Measurements from ENCODE around the gene CD22. TPM values are rescaled to one million over a fixed set of nuclear protein-coding genes. Genes with fewer than 3 reads are reported as not detected.
A peak's percentile ranks its signal among the peaks of the same experiment; 100 is the strongest.

Gene CD22
- total and polyA plus RNA-seq, 8 donors: 5.2 to 63.2 (median 12.0) TPM

DNA sequence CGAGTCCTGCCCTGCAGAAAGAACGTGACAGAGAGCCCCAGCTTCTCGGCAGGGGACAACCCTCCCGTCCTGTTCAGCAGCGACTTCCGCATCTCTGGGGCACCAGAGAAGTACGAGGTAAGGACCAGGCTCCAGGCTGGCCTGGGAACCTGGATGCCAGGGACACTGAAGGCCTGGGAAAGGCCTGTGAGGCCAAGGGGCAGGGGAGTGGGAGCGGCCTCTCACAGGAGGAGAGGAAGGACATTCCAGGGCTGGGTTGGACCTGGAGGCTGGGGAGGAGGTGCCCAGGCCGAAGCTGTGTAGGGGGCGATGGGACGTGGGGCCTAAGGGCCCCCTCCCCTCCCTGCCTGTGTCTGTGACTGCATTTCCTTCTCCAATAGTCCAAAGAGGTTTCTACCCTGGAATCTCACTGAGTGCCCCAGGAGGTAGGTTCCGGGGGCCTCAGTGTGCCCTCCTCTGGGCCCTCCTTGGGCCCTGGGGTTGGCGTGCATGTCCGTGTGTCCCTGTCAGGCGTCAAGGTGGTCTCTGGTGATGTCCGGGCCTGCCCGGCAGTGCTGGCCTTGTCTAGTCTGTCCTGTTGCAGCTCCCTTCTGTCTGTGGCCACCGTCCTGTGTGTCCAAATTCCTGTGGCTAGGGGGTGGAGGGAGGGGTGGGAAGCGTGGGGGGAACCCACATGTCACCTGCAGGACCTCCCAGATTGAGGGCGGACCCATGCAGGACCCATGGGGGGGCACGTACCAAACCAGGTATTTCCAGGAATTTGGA lies 16.9 kb upstream of the CD22 start:
- Histone ChIP-seq H3K9me3 (no peaks in the 10 kb centered on the region), H3K36me3 (no peaks in the 10 kb centered on the region), H3K27me3 (peaks cover 0 to 9% of the 10 kb centered on the region in 2 donors), H3K4me3 (no peak overlapping the region), H3K27ac (no peak overlapping the region), H3K4me1 (peaks cover 0 to 10% of the 10 kb centered on the region in 2 donors)
- peak in 1 of 4 donors; percentile 66 for DNase-seq
- intact Hi-C loops (cut with DNase I): no loop called here
- TF ChIP-seq CTCF (IDR thresholded peaks at IDR 0.05): no peak
- ATAC-seq: peak; percentile 20

GRCh38 chr19:35313587-35313986 lies 15.4 kb upstream of the CD22 start:
- Histone ChIP-seq H3K9me3 (no peaks in the 10 kb centered on the region), H3K36me3 (no peaks in the 10 kb centered on the region), H3K27me3 (peaks cover 0 to 9% of the 10 kb centered on the region in 2 donors), H3K4me1 (peaks cover 0 to 23% of the 10 kb centered on the region in 2 donors), H3K27ac (no peak overlapping the region), H3K4me3 (no peak overlapping the region)
- ATAC-seq (no peak), DNase-seq (peak in 1 of 4 donors; percentile 28)
- intact Hi-C loops (cut with DNase I): no loop called here
- TF ChIP-seq CTCF (IDR thresholded peaks at IDR 0.05): no peak

DNA sequence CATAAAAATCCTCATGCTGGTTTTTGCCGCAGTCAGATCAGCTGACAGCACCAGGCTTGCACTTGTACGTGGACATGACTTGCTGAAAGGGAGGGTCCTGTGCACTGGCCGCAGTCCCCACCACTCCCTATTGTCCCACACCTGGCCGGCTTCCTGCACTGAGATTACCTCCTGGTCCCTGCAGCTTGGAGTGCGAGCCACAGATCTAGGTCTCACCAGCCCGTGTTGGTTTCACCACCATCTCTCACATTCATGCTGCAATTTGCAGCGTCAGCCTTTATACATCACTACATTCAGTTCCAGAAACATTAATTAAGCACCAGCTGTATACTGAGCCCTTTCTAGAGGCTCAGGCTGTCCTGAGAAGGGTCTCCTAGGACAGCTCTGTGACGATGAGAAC lies 15.0 kb upstream of the CD22 start:
- ATAC-seq: no peak
- no peak for TF ChIP-seq CTCF (IDR thresholded peaks at IDR 0.05)
- peaks cover 0 to 9% of the 10 kb centered on the region in 2 donors for H3K27me3 ChIP-seq

GRCh38 chr19:35314858-35315470 lies 14.0 kb upstream of the CD22 start:
- H3K4me1 ChIP-seq: peaks cover 0 to 36% of the 10 kb centered on the region in 2 donors
- DNase-seq (peak in 1 of 4 donors; percentile 55), ATAC-seq (no peak)
- H3K4me3 ChIP-seq: no peak overlapping the region
- intact Hi-C loops (cut with DNase I): no loop called here
- no peaks in the 10 kb centered on the region for H3K36me3 ChIP-seq
- H3K9me3 ChIP-seq: no peaks in the 10 kb centered on the region
- peaks cover 0 to 9% of the 10 kb centered on the region in 2 donors for H3K27me3 ChIP-seq
- TF ChIP-seq CTCF (IDR thresholded peaks at IDR 0.05): no peak
- H3K27ac ChIP-seq: no peak overlapping the region

More for the DNA sequence above, 15.0 kb upstream of the CD22 start:
- Histone ChIP-seq H3K4me3 (no peak overlapping the region), H3K36me3 (no peaks in the 10 kb centered on the region), H3K27ac (no peak overlapping the region), H3K4me1 (peaks cover 0 to 27% of the 10 kb centered on the region in 2 donors), H3K9me3 (no peaks in the 10 kb centered on the region)
- DNase-seq: no peak
- intact Hi-C loops (cut with DNase I): no loop called here

GRCh38 chr19:35315883-35316282 lies 13.1 kb upstream of the CD22 start:
- TF ChIP-seq CTCF (IDR thresholded peaks at IDR 0.05): no peak
- Histone ChIP-seq H3K4me1 (peaks cover 0 to 46% of the 10 kb centered on the region in 2 donors), H3K27ac (no peak overlapping the region), H3K27me3 (peaks cover 0 to 9% of the 10 kb centered on the region in 2 donors), H3K9me3 (no peaks in the 10 kb centered on the region), H3K4me3 (no peak overlapping the region), H3K36me3 (no peaks in the 10 kb centered on the region)
- DNase-seq: peak in 1 of 4 donors; percentile 13
- ATAC-seq: no peak
- intact Hi-C loops (cut with DNase I): no loop called here
